GM18907 (cell line): ENCODE measurements around the gene NUP50.

Source experiments
- ATAC-seq: cut with Tn5 transposase; IDR thresholded peaks from one replicate; pipeline ENCODE4 v1.9.1; 2021; ENCODE audit warnings: mild to moderate bottlenecking, moderate library complexity; ENCODE audit not compliant: unreplicated experiment

Gene NUP50

DNA sequence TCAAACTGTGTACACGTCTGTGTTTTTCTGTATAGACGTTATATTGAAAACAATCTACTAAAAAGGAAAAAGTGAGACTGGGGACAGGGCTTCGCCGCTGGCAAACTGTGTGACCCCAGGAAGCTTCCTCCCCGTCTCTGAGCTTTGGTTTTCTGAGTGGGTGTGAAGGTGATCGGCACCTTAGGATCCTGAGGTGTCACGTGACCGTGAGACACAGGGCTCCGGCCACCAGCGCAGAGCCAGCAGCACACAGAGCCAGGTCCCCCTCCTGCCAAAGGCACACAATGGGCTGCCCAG lies 44.9 kb downstream of the NUP50 start:
- ATAC-seq, result no peak

GRCh38 chr22:45208993-45209838 lies 45.5 kb downstream of the NUP50 start:
- no peak for ATAC-seq

DNA sequence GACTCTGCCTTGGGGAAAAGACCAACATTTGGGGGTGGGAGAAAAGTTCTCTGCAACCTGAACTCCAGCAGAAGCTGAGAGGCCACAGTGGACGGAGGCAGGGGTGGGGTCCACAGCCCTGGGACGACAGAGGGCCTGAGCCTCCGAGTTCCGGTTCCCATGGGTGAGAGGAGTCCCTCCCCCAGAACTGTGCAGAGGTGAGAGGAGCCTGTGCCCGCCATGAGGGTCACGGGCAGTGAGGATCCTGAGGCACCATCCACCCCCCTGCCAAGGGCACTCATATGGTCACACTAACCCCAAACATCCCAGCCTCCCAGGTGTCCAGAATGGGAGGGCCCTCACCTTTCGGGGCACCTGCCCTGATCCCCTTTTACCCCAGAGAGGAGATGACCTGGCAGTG lies 46.4 kb downstream of the NUP50 start:
- ATAC-seq, result no peak

GRCh38 chr22:45210577-45210976 lies 46.9 kb downstream of the NUP50 start:
- ATAC-seq, result no peak

GRCh38 chr22:45210991-45211390 lies 47.3 kb downstream of the NUP50 start:
- ATAC-seq, result no peak

DNA sequence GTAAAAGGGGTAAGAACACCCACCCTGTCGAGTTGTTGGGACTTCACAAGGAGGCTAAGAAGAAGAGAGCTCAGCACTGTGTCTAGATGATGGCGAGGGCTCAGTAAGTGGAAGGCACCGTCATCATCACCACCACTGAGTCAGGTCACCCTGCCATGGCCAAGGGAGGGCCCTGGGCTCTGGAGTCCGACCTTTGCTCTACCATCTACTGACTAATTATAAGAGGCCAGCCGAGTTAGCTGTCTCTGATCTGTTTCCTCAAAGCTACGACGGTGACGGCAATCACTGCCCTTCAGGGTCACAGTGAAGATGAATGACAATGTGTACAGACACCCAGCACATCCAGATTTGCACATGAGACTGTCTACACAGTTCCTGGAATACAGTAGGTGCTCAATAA lies 47.7 kb downstream of the NUP50 start:
- ATAC-seq, result no peak

DNA sequence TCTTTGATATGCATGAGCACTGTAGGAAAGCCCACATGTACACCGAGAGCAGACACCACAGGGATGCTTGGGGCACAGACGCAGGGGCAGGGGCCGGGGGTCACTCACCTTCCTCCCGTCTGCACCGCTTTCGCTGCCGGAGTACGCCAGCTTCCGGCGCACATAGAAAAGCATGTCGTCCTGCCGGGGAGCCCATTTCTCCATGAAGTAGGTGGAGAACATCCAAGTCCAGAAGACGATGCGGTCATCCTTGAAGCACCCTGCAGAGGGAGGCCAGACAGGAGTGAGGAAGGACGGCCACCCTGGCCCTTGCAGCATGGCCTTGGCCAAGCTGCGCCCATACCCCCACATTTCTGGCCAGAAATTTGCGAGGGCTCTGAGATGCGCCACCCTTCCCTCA lies 48.1 kb downstream of the NUP50 start:
- no peak for ATAC-seq

GRCh38 chr22:45212306-45212709 lies 48.6 kb downstream of the NUP50 start:
- ATAC-seq, result no peak

DNA sequence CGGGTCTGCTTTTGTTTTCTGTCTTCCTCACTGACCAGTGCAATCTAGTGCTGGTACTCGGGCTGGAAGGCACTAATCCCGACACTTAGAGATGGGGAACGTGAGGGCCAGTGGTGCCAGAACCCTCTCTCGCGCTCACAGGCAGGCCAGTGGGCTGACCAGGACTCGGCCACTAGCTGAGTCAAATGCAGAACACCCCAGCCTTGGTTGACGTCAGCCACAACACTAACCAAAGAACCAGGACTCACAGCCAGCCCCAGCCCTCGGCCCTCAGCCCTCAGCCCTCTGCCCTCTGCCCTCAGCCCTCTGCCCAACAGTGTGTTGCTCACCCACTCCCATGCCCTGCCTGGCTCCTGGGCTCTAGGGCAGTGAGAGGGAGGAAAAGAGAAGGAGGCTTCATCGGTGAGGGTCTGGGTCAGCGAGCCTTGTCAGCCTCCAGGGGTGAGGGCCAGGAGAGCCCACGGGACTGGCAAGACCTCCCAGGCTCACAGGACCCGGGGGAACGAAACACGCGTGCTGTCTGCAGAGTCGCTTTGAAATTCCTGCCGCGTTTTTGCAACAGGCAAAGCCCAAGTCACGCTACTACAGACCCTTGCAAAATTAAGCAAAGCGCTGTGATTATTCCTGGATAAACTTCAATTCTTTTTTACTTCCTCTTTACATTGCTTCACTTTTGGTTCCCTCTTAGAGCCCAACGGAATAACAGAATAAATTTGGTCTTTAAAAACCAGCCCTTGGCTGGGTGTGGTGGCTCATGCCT lies 49.4 kb downstream of the NUP50 start:
- ATAC-seq, result no peak

GRCh38 chr22:45216133-45217003 lies 52.6 kb downstream of the NUP50 start:
- ATAC-seq, result no peak

DNA sequence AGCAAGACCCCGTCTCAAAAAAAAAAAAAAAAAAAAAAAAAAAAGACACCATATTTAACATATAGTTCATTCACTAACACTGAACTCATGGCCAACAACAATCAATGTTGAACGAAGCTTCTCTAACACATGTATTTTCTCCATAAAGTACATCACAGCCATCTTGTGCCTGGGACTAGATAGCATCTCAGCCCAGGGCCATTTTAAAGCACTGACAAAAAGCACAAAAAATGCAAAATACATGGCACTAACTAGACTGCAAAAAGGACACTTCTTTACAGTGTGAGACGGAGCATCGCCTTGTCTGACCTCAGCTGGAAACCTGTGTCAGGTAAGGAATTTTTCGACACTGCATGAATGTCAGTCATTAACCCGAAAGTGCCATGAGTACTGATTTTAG lies 53.6 kb downstream of the NUP50 start:
- no peak for ATAC-seq

DNA sequence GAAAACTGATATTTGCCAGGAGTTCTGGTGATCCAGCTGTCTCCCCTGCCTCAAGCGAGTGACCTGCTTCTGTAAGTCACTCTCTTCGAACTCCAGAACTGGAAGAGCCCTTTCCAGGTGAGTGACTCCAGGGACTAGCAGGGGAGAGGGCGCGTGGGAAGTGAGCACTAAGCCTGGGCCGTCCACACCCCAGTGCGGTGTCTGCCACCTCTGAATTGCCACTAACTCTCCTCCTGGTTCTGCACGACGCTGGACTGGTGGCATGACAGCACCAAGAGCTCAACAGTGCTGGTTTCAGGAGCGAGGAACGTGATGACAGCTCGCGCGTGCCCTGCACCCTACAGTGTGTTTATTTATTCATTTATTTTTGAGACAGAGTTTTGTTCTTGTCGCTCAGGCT lies 54.1 kb downstream of the NUP50 start:
- no peak for ATAC-seq

GRCh38 chr22:45218976-45219375 lies 55.3 kb downstream of the NUP50 start:
- ATAC-seq, result no peak

GRCh38 chr22:45221201-45221600 lies 57.5 kb downstream of the NUP50 start:
- ATAC-seq, result no peak

GRCh38 chr22:45223304-45224117 lies 59.8 kb downstream of the NUP50 start:
- ATAC-seq, result no peak

DNA sequence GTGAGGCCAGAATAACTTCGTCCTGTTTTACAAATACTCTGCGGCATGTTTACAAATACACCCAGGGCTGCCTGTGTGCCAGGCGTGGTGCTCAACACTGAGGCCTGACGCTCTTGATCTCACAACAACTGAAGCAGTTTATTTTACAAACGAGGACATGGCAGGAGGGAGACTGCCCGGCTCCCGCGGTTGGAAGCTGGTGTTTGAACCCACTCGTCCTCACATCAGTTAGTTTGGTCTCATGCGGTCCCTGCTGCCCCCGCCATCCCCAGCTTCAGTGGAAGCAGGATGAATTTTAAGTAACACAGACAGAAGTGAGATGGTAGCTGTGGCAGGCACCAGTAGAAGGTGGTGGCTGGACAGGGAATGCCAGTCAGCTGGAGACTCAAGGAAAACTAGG lies 60.6 kb downstream of the NUP50 start:
- no peak for ATAC-seq

GRCh38 chr22:45224988-45225731 lies 61.4 kb downstream of the NUP50 start:
- no peak for ATAC-seq

DNA sequence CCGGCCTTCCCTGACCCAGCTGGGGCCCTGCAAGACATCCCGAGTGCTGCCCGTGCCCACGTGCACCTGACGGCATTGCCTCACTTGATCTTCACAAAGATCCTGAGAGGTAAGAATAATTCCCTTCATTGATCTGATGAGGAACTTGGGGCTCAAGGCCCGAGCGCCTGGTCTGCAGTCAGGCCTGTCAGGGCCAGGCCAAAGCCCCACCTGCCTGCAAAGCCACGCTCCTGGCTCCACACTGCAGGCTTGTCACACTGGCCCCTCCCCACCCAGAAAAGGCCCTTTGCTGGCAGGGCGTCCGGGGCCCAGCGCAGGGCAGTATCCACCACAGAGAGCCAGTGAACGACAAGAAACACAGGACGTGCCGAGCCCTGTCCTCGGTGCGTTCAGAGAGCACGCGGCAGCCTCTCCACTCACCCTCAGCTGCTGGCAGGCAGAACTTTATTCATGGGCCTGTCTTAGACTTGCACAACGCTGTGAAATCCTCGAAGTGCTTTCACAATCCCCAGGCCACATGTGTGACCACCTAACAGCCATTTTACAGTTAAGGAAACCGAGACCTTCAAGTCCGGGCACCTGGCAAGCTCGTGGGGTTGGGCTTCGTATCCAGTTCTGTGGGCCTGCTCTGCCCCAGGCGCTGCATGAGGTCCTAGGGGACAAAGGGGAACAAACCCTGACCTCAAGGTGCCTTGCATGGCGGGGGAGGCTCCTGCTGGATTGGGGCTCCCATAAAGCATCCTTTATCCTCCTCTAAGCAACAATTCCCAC lies 62.2 kb downstream of the NUP50 start:
- no peak for ATAC-seq

- ATAC-seq, result no peak
These were observed 62.9 kb downstream of the NUP50 start for GRCh38 chr22:45226503-45227186.
